NT2/D1 (cell line): ENCODE results near the gene ZFP57.
A peak's percentile ranks its signal among the peaks of the same experiment; 100 is the strongest.

Experiments
- DNase-seq: peaks from one replicate; pipeline ENCODE4 v3.0.0-alpha.2; 2011; ENCODE audit warnings: low read depth, low spot score
- H3K27me3 ChIP-seq: 2 replicates; pipeline ENCODE4 v1.6.0; 2011; ENCODE audit warnings: mild to moderate bottlenecking; ENCODE audit not compliant: insufficient read length, insufficient read depth
- H3K36me3 ChIP-seq: 2 replicates; pipeline ENCODE4 v1.6.1; 2011; ENCODE audit warnings: mild to moderate bottlenecking, low read length, mixed read lengths; ENCODE audit not compliant: insufficient read depth, insufficient read length
- H3K4me1 ChIP-seq: 2 replicates; pipeline ENCODE4 v1.5.1; 2011; ENCODE audit not compliant: insufficient read depth, insufficient read length
- H3K4me3 ChIP-seq: 2 replicates; pipeline ENCODE4 v1.5.1; 2011; ENCODE audit warnings: low read depth; ENCODE audit not compliant: insufficient read length
- H3K9ac ChIP-seq: 2 replicates; pipeline ENCODE4 v1.6.0; 2011; ENCODE audit warnings: low read depth; ENCODE audit not compliant: insufficient read length
- H3K9me3 ChIP-seq: 2 replicates; pipeline ENCODE4 v1.5.1; 2011; ENCODE audit warnings: mild to moderate bottlenecking, low read length; ENCODE audit not compliant: insufficient read depth
- SUZ12 ChIP-seq: IDR thresholded peaks from 2 replicates; pipeline ENCODE4 v1.6.1; 2011; ENCODE audit not compliant: insufficient read length, insufficient read depth; ENCODE audit errors: extremely low read depth
- YY1 ChIP-seq: IDR thresholded peaks from 2 replicates; pipeline ENCODE4 v1.6.1; 2011; ENCODE audit not compliant: insufficient read length, insufficient read depth
- ZNF274 ChIP-seq: IDR thresholded peaks from 2 replicates; pipeline ENCODE4 v1.6.1; 2011; ENCODE audit warnings: mild to moderate bottlenecking, low read depth, low read length

ZFP57 gene

GRCh38 chr6:29632789-29633533 lies 48.0 kb downstream of the ZFP57 start, which contains the start of gene GABBR1:
Gene GABBR1, minus strand, starts transcription at chr6:29633183. Its CDS starts 798 bp downstream, at chr6:29632385.
- Histone ChIP-seq H3K9ac (peak within 1 kb of the TSS; percentile 92), H3K4me1 (peaks cover 3% of the 10 kb centered on the region), H3K27me3 (no peaks in the 10 kb centered on the region), H3K9me3 (no peaks in the 10 kb centered on the region), H3K4me3 (peak within 1 kb of the TSS; percentile 71), H3K36me3 (peaks cover 6% of the 10 kb centered on the region)
- peak; percentile 78 for DNase-seq
- TF ChIP-seq SUZ12 (no peak), YY1 (no peak), ZNF274 (no peak)

DNA sequence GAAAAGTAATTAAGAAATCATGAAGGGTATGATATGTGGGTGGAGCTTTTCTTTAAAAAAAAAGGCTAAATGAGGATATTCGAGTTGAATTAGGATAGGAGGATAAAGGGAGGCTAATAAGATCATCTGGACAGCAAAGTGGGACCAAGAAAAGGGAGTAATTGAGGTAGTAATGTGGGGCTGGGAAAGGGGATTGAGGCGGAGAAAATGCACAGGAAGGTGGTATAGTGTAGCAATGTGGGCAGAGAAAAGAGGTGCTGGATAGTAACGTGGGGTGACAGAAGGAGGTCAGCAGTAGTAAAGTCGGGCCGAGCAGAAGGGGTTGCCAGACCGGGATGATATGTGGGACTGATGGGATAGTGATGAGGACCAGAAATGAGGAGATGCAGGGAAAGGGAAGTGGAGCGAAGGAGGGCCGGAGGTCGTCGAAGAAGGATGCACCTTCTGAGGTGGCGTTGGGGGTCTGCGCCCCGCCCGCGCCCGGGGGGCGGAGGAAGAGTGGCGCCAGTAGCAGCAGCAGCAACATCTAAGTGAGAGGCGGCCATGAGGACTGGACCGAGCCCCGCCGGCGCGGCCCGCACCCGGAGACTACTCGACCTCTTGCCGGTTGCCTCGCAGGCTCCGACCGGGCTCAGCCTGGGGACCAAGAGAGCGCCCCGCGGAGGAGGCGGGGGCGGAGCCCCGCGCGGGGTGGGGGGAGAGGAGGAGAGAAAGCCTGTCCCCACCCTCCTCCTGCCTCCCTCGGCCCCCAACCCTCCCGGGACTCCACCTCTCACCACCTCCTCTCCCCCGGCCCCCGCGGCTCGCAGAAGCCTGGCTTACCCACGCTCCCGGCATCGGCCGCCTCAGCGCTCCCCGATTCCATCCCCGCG lies 48.9 kb downstream of the ZFP57 start:
- peak overlapping the region; percentile 71 for H3K4me3 ChIP-seq
- H3K9ac ChIP-seq, result peak overlapping the region; percentile 88
- H3K4me1 ChIP-seq, result peaks cover 3% of the 10 kb centered on the region
- no peaks in the 10 kb centered on the region for H3K27me3 ChIP-seq
- no peaks in the 10 kb centered on the region for H3K9me3 ChIP-seq
- H3K36me3 ChIP-seq, result peaks cover 6% of the 10 kb centered on the region
- no peak for DNase-seq
- TF ChIP-seq ZNF274, result no peak
- no peak for TF ChIP-seq SUZ12
- TF ChIP-seq YY1, result no peak

- TF ChIP-seq SUZ12 (no peak), YY1 (no peak), ZNF274 (no peak)
- H3K9ac ChIP-seq, result peak overlapping the region; percentile 88
- H3K4me1 ChIP-seq, result peaks cover 3% of the 10 kb centered on the region
- no peaks in the 10 kb centered on the region for H3K9me3 ChIP-seq
- no peaks in the 10 kb centered on the region for H3K27me3 ChIP-seq
- peaks cover 6% of the 10 kb centered on the region for H3K36me3 ChIP-seq
- DNase-seq, result no peak
- peak overlapping the region; percentile 71 for H3K4me3 ChIP-seq
These were observed 49.6 kb downstream of the ZFP57 start for GRCh38 chr6:29631209-29631810.

DNA sequence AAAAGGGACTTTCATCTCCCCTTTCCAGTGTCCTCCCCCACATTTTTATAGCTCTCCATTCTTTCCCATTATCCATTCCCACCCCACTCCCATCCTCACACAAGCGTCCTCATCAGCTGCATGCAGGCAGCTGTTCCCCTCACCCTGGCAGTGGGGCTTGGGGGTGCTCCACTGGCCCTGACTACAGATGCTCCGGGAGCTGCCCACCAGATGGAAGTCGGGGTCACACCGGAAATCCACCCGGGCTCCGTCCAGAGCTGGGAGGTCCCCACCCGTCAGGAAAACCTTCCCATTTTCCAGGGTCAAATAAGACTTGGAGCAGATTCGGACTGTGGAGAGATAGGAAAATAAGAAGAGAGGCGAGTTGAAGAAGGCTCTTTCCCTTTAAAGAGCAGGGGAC lies 50.6 kb downstream of the ZFP57 start:
- peak overlapping the region; percentile 71 for H3K4me3 ChIP-seq
- TF ChIP-seq ZNF274 (no peak), YY1 (no peak), SUZ12 (no peak)
- peaks cover 6% of the 10 kb centered on the region for H3K36me3 ChIP-seq
- no peaks in the 10 kb centered on the region for H3K9me3 ChIP-seq
- DNase-seq, result no peak
- H3K4me1 ChIP-seq, result peaks cover 3% of the 10 kb centered on the region
- H3K9ac ChIP-seq, result peak overlapping the region; percentile 56
- no peaks in the 10 kb centered on the region for H3K27me3 ChIP-seq

DNA sequence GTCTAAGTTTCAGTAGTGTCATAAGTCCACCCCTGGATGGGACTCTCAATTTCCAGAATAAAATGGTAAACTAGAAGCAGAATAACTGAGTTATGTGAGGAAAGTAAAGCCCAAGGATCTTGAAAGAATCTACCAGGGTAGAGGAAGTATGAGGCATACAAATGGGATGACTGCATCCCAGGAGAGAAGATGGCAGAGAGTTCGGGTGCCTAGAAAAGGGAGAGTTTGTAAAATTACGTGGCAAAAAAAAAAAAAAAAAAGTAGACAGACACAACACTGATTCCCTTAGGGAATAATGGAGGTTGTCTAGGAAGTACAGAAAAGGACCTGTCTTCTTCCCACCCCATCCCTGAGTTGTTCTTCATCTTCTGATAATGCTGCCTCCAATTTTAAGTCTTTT lies 51.4 kb downstream of the ZFP57 start:
- H3K36me3 ChIP-seq, result peaks cover 6% of the 10 kb centered on the region
- H3K27me3 ChIP-seq, result no peaks in the 10 kb centered on the region
- no peaks in the 10 kb centered on the region for H3K9me3 ChIP-seq
- no peak for DNase-seq
- TF ChIP-seq ZNF274, result no peak
- TF ChIP-seq SUZ12, result no peak
- no peak for TF ChIP-seq YY1
- H3K4me1 ChIP-seq, result peaks cover 3% of the 10 kb centered on the region
- peak overlapping the region; percentile 90 for H3K9ac ChIP-seq
- H3K4me3 ChIP-seq, result peak overlapping the region; percentile 68

DNA sequence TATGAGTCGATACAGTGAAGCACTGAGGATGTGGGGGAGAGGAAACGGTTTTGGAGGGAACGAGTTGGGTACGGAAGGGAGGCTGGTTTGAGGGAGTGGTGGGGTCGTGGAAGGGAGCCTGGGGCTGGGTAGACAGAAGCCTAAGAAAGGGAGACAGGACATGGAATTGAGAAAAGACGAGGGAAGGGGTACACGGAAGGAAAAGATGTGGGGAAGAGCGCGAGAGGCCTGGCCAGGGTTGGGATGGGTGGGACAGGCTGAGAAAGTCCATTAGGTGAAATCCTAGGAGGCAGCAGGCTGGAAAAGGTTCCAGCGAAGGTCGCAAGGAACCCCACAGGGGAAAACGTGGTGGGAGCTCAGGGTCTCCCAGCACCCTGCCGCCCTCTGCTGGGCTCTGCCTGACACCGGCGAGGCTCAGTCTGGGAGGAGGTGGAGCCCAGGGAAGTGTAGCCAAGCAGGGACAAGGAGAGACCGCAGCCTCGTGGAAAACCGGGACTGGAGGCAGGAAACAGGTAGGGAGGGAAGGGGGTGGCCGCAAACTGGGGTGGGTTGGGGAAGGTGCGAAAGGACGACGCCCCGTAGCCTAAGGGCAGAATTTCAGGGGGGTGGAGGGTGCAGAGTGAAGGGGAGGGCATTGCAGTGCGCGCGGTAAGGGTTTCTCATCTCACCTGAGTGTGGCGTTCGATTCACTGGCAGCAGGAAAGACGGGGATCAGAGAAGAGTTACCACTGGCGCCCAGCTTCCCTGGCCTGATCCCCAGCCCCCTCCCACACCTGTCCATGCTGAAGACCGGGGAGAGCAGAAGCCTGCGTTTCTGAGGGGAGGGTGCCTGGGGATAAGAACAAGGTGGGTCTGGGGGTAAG lies 52.3 kb downstream of the ZFP57 start:
- no peak for TF ChIP-seq YY1
- no peak for TF ChIP-seq ZNF274
- no peak for TF ChIP-seq SUZ12
- DNase-seq, result peak; percentile 75
- peaks cover 11% of the 10 kb centered on the region for H3K36me3 ChIP-seq
- no peaks in the 10 kb centered on the region for H3K27me3 ChIP-seq
- H3K9ac ChIP-seq, result peak overlapping the region; percentile 90
- peak overlapping the region; percentile 68 for H3K4me3 ChIP-seq
- H3K4me1 ChIP-seq, result peaks cover 3% of the 10 kb centered on the region
- H3K9me3 ChIP-seq, result no peaks in the 10 kb centered on the region
